Pons (tissue), 1 donor: ENCODE results near the gene FADS1.

Experiments
- DNase-seq: peaks from one replicate; pipeline ENCODE4 v3.0.0-alpha.2; 2016; ENCODE audit warnings: low spot score

Gene FADS1

GRCh38 chr11:61760946-61761345, 55.9 kb downstream of the FADS1 start:
- DNase-seq = peak; percentile 94

DNA sequence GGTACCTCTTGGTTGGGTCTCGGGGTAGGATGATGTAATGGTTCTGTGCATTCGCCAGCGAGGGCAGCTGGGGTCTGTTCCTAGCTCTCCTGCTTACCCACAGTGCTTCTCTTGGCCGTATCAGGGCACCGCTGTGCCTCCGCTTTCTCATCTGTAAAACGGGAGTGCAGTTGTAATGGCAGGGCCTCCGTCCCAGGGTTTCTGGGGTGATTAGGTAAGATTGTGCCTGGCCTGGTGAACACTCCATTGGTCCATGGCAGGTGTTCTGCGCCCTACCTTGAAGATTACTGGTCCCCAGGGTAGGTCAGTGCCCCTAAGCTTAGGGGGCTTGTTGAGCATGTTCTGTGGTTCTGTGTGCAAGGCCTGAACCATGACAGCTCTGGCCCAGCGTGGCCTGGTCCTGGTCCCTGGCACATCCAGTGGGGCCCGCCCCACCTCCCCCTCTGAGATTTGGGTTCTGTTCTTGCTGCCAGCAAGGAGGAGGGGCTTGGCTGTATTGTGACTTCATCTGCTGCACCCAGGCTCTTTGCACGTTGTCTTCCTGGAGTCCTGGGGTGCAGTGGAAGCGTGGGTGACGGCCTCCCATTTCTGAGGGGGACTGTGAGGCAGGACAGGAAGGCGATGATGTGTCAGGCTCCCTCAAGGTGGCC, 59.5 kb downstream of the FADS1 start:
- DNase-seq = peak; percentile 61

GRCh38 chr11:61756452-61757212, 60.2 kb downstream of the FADS1 start:
- no peak for DNase-seq

- no peak for DNase-seq
Measured at GRCh38 chr11:61756147-61756451, 60.7 kb downstream of the FADS1 start.

DNA sequence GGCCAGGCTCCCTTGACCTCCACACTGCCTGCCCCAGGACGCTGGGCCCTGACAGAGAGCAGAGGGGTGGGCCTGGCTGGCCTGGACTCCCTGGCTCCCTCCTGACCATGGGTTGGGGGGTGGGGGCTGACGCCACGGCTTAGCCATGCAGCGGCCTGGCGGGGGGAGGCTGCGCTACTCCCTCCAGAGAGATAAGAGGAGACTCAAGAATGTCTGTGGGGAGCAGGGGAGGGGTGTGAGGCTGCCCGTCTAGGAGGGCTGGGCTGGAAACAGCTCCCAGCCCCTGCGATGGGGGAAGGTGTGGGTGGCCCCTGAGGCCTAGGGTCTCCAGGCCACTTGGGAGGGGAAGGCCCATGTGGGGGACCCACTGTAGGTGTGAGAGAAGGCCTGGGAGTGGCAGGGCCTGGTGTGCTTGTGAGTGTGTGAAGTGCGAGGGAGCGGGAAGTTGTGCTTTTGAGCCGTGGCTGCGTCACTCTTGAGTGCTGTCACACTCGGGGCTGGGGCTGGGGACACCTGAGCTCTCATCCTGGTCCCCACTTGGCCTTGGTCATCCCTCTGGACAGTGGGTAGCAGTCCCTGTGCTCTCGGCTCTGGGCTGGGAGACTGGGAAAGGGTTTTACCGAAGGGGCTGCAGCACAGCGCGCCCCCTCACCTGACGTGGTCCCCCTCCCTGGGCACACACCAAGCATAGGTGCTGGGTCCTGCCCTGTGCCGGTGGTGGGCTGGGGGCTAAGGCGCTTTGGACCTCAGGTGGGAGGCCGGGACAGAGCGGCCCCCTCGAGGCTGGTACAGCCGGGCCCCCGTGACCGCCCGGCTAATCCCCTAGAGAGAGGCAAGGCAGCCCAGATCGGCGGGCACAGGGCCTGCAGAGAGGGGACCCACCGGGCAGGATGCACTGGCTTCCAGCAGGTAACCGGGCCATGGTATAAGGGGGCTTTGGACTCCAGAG, 62.0 kb downstream of the FADS1 start:
- no peak for DNase-seq

DNA sequence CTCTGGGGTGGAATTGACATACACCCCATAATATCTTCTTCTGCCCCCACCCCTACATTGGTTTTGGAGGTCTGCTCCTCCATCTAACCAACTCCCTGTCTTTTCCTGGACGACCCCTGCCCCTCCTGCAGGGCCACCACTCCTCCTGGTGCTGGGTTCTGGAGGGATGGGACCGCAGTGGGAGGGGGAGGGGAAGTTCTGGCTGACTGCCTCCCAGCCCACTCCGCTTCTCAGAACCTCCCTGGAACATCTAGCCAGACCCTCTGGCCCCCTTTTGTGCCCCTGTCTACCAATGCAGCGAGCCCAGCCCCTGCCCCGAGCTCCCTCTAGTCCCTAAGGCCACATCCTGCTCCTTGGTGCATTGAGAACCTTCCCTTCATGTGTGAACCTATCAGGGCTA, 63.1 kb downstream of the FADS1 start:
- no peak for DNase-seq

DNA sequence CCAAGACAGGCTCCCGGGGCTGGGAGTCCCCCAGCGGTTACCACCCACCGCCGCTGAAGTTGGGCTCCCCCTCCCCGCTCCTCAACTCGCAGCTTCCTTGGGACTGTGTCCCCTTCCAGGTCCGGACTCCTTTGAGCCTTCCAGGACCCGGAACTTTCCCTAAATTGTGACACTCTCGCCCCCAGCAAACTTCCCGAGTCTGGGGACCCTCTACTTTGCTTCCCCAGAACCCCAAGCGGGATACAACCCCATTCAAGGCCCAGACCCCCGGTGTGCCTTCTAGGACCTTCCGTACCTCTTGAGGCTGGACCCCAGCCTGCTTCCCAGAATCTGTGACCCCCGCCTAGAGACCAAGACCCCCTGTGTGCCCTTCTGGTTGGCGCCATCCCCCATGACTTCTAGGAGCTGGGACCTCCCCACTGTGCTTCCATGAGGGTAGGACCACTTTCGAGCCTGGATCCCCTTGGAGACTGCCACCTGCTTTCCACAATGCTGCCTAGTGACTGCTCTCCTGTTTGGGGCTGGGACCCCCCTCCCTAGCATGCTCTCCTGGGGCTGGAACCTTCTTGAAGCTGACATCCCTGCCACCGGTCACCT, 63.8 kb downstream of the FADS1 start:
- no peak for DNase-seq

GRCh38 chr11:61752117-61752924, 64.5 kb downstream of the FADS1 start, which contains the start of gene MYRF:
MYRF (plus strand) TSS chr11:61752636; CDS start chr11:61752745, 109 bp downstream.
- peak; percentile 39 for DNase-seq

DNA sequence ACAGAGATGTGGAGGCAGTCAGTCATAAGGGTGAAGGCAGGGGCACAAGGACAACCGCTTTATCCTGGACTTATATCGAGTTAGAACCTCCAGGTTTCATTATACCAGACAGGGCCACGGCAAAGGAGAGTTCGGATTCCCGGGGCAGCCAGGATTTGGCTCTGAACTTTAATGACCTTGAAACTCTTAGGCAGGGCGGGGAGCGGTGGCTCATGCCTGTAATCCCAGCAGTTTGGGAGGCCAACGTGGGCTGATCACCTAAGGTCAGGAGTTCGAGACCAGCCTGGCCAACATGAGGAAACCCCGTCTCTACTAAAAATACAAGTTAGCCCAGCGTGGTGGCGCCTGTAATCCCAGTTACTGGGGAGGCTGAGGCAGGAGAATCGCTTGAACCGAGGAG, 65.4 kb downstream of the FADS1 start:
- DNase-seq = no peak

- no peak for DNase-seq
Measured at GRCh38 chr11:61750631-61751273, 66.1 kb downstream of the FADS1 start.
